Activated T-cell treated with anti-CD3 and anti-CD28 coated beads for 48 hours (primary cell): ENCODE measurements around the gene TP53BP2.
"Not testable (repeated sequence)": the region's sequence is repeated elsewhere in the genome, so short reads cannot be mapped to it uniquely, and the experiment has no call there.

Experiments used
- DNase-seq: peaks from one replicate; pipeline ENCODE4 v3.0.0-alpha.2; 2020; ENCODE audit warnings: low read depth

Gene TP53BP2

GRCh38 chr1:223853748-223854147 is 8.0 kb upstream of the TP53BP2 start:
- DNase-seq, result no peak

GRCh38 chr1:223853275-223853674 is 7.5 kb upstream of the TP53BP2 start:
- DNase-seq, result no peak

- DNase-seq, result no peak
These were observed 6.6 kb upstream of the TP53BP2 start for GRCh38 chr1:223852337-223852736.

- DNase-seq, result no peak
These were observed 3.9 kb upstream of the TP53BP2 start for GRCh38 chr1:223849352-223850254.

- DNase-seq, result no peak
These were observed 2.8 kb upstream of the TP53BP2 start for GRCh38 chr1:223848536-223848935.

- DNase-seq, result no peak
These were observed 2.1 kb upstream of the TP53BP2 start for GRCh38 chr1:223847781-223848345.

- peak; percentile 44 for DNase-seq
These were observed 524 bp downstream of the TP53BP2 start for GRCh38 chr1:223845037-223845809.

GRCh38 chr1:223844787-223845036 is 1.0 kb downstream of the TP53BP2 start:
- DNase-seq, result peak; percentile 54

- no peak for DNase-seq
These were observed 1.6 kb downstream of the TP53BP2 start for GRCh38 chr1:223843934-223844786.

GRCh38 chr1:223842784-223843183 is 3.0 kb downstream of the TP53BP2 start:
- DNase-seq, result no peak

- not testable (repeated sequence) for DNase-seq
These were observed 3.6 kb downstream of the TP53BP2 start for GRCh38 chr1:223841977-223842623.

- DNase-seq, result no peak
These were observed 5.5 kb downstream of the TP53BP2 start for GRCh38 chr1:223840254-223840653.

- no peak for DNase-seq
These were observed 7.5 kb downstream of the TP53BP2 start for GRCh38 chr1:223838125-223838854.

GRCh38 chr1:223837687-223838086 is 8.1 kb downstream of the TP53BP2 start:
- DNase-seq, result no peak

- DNase-seq, result no peak
These were observed 8.5 kb downstream of the TP53BP2 start for GRCh38 chr1:223837206-223837605.

GRCh38 chr1:223836586-223836985 is 9.2 kb downstream of the TP53BP2 start:
- DNase-seq, result no peak

GRCh38 chr1:223835754-223836153 is 10.0 kb downstream of the TP53BP2 start:
- no peak for DNase-seq

GRCh38 chr1:223834660-223835263 is 11.0 kb downstream of the TP53BP2 start:
- no peak for DNase-seq

GRCh38 chr1:223833948-223834347 is 11.8 kb downstream of the TP53BP2 start:
- DNase-seq, result no peak

GRCh38 chr1:223832637-223832943 is 13.2 kb downstream of the TP53BP2 start:
- no peak for DNase-seq
